SJCRH30 (cell line): ENCODE measurements around the gene BLOC1S3. TPM values are rescaled to one million over a fixed set of nuclear protein-coding genes. Genes with fewer than 3 reads are reported as not detected.
A peak's percentile ranks its signal among the peaks of the same experiment; 100 is the strongest.

Source experiments
- DNase-seq, 2 experiments: peaks; one replicate each; pipeline ENCODE4 v3.0.0-alpha.2; 2015 to 2020
- H3K27ac ChIP-seq: fragments of 250-450 bp; sonication (Bioruptor Pico); 2 replicates; pipeline ENCODE4 v1.5.1; 2020; ENCODE audit warnings: mild to moderate bottlenecking, moderate library complexity
- H3K27me3 ChIP-seq: fragments of 250-450 bp; sonication (Bioruptor Pico); 2 replicates; pipeline ENCODE4 v1.5.1; 2020; ENCODE audit warnings: mild to moderate bottlenecking, moderate library complexity
- H3K36me3 ChIP-seq: fragments of 250-450 bp; sonication (Bioruptor Pico); 2 replicates; pipeline ENCODE4 v1.5.1; 2020; ENCODE audit warnings: mild to moderate bottlenecking, moderate library complexity
- H3K4me1 ChIP-seq: fragments of 250-450 bp; sonication (Bioruptor Pico); 2 replicates; pipeline ENCODE4 v1.5.1; 2020; ENCODE audit warnings: mild to moderate bottlenecking, moderate library complexity
- H3K4me3 ChIP-seq: fragments of 250-450 bp; sonication (Bioruptor Pico); 2 replicates; pipeline ENCODE4 v1.5.1; 2020; ENCODE audit warnings: mild to moderate bottlenecking, moderate library complexity
- H3K9me3 ChIP-seq: fragments of 250-450 bp; sonication (Bioruptor Pico); replicated peaks from 2 replicates; pipeline ENCODE4 v1.5.1; 2020; ENCODE audit warnings: mild to moderate bottlenecking, moderate library complexity
- total RNA-seq: library from RNA; depleted of rRNA; stranded (reverse); fragments of >200 nt; shearing (Covaris generic); gene quantifications from 2 replicates; pipeline ENCODE4 v1.2.3, GENCODE V29; 2014; rRNA removed

BLOC1S3 gene, protein sequence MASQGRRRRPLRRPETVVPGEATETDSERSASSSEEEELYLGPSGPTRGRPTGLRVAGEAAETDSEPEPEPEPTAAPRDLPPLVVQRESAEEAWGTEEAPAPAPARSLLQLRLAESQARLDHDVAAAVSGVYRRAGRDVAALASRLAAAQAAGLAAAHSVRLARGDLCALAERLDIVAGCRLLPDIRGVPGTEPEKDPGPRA
- 2.1 and 2.6 TPM in 2 replicates for total RNA-seq

DNA sequence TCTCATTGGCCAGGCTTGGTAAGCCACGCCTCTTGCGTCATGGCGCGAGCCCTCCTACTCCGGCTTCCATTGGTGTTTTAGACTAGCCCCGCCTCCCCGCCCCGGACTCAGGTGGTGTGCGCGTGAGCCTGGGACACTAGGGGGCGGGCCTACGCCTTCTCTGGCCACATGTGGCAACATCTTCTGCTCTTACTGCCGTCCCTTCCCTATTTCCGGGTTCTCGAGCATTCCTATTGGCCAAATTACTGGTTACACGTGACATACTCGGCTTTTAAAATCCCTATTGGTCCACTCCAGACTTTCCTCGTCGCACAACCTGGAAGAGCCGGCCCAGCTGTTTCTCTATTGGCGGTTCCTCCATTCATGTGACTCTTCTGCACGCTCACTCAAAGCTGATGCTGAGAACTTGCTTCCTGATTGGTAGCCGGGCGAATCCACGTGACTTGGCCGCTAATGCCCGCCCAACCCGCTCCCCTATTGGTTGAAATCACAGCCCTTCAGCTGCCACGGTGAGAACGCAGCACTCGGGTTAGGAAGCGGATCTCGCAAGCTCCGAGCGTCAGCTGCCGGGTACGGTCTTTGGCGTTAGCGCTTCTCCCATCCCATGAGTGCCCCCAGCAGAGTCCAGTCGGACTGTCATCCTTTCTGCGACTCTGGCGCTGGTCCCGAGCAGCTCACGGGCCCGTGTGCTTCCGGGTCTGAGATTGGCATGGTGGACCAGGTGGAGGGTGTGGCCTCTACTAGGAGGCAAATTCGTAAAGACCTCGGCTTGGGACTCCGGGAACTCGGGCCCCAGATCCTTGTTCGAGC lies at the start of gene BLOC1S3:
TSS of gene BLOC1S3 (plus strand) at position 523 of the 810 bp plus-strand sequence. CDS start 513 bp downstream, outside the sequence.
- peak within 1 kb of the TSS; percentile 77 for H3K4me3 ChIP-seq

DNA sequence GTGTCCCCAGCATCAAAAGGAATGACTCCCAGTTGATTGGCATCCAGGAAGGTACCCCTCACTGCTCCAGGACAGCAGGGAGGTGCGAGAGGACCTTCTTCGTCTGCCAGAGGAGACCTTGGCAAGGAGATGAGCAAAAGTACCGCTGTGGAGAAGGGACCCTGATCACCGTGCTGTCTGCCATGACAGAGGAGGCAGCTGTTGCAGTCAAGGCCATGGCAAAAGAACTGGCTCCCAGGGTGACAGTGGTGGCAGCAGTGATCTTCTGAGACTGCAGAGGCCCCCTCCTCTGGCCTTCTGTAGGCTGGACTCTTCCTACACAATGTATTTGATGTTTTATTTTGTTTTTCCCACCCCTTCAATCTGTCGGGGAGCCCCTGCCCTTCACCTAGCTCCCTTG lies 49.8 kb upstream of the BLOC1S3 start:
- no peaks in the 10 kb centered on the region for H3K27me3 ChIP-seq
- no peaks in the 10 kb centered on the region for H3K9me3 ChIP-seq
- peaks cover 2% of the 10 kb centered on the region for H3K4me1 ChIP-seq
- no peak overlapping the region for H3K27ac ChIP-seq
- H3K36me3 ChIP-seq: no peaks in the 10 kb centered on the region
- DNase-seq: no peak
- H3K4me3 ChIP-seq: no peak overlapping the region

More for the DNA sequence above, at the start of gene BLOC1S3:
- DNase-seq: peak; percentile 100
- peak within 1 kb of the TSS; percentile 37 for H3K27ac ChIP-seq
- no peaks in the 10 kb centered on the region for H3K27me3 ChIP-seq
- no peaks in the 10 kb centered on the region for H3K9me3 ChIP-seq
- H3K4me1 ChIP-seq: no peaks in the 10 kb centered on the region
- no peaks in the 10 kb centered on the region for H3K36me3 ChIP-seq

DNA sequence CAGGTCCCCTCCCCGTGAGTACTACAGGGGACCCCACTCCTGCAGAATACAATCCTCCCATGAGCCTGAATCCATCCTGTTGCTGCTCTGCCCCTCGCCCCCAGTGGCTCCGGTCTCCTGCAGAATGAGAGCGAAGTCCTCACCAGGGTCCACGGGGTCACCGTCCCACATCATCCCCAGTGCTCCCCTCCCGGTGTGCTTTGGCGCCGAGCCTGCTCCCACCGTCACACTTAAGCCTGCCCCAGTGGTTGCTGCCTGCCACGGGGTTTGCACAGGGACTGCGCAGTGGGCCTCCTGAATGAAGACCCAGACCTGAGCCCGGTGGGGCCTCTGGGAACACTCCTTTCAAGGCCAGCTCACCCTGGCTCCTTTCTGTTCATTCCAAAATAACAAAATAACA lies 48.3 kb upstream of the BLOC1S3 start:
- Histone ChIP-seq H3K4me3 (no peak overlapping the region), H3K27ac (no peak overlapping the region), H3K4me1 (no peaks in the 10 kb centered on the region), H3K36me3 (no peaks in the 10 kb centered on the region), H3K27me3 (no peaks in the 10 kb centered on the region), H3K9me3 (no peaks in the 10 kb centered on the region)
- DNase-seq: no peak

DNA sequence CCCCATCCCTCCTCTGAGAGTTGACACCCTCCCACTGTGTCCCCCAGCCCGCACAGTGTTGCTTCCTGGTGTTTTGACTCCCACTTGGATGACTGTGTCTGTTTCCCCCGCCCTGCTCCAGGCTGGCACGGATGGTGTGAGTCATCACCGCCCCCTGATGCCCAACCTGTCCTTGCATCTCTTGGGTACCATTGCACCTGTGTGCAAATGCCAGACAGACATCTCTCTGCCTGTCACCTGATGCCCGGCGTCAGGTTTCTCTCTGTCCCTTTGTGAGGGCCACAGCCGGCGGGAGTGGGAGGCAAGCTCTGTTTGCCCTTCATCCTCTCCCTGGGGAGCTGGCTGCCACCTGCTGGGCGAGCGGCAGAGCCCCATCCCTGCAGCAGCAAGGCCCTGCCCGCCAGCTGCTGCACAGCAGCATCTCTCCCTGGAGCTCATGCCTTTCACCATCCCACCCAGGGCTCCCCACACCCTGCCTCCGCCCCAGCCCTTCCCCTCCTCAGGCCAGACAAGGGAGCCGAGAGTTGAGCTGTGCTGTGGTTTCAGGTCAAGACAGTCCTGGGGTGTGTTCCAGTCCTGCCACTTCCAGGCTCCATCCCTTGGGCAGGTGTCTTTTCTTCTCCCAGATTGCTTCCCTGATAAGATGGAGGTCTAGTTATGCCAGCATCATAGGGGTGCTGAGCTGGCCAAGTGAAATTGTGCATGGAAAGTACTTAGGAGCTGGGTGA lies 47.5 kb upstream of the BLOC1S3 start:
- no peak overlapping the region for H3K27ac ChIP-seq
- H3K27me3 ChIP-seq: no peaks in the 10 kb centered on the region
- peaks cover 3% of the 10 kb centered on the region for H3K4me1 ChIP-seq
- no peaks in the 10 kb centered on the region for H3K36me3 ChIP-seq
- no peak overlapping the region for H3K4me3 ChIP-seq
- H3K9me3 ChIP-seq: no peaks in the 10 kb centered on the region
- peak; percentile 56 for DNase-seq

DNA sequence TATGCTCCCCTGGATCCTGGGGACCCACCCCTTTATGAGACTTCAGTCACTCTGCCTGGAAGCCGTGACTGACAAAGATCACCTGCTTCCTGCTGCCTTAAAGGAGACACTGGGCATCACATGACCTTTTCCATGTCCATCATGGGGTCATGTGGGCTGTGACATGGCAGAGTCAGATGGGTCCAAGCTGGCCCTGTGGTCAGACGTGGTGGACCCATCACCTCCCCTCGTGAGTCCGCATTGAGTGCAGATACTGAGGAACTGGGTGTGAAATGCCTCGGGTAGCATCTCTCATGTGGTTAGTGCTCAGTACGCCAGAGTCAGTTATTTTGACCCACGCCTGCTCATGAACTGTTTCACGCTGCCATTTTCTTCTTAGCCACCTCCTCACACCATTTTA lies 44.9 kb upstream of the BLOC1S3 start:
- no peaks in the 10 kb centered on the region for H3K36me3 ChIP-seq
- H3K4me3 ChIP-seq: no peak overlapping the region
- no peaks in the 10 kb centered on the region for H3K9me3 ChIP-seq
- H3K27ac ChIP-seq: no peak overlapping the region
- DNase-seq: no peak
- H3K4me1 ChIP-seq: peaks cover 20% of the 10 kb centered on the region
- no peaks in the 10 kb centered on the region for H3K27me3 ChIP-seq

DNA sequence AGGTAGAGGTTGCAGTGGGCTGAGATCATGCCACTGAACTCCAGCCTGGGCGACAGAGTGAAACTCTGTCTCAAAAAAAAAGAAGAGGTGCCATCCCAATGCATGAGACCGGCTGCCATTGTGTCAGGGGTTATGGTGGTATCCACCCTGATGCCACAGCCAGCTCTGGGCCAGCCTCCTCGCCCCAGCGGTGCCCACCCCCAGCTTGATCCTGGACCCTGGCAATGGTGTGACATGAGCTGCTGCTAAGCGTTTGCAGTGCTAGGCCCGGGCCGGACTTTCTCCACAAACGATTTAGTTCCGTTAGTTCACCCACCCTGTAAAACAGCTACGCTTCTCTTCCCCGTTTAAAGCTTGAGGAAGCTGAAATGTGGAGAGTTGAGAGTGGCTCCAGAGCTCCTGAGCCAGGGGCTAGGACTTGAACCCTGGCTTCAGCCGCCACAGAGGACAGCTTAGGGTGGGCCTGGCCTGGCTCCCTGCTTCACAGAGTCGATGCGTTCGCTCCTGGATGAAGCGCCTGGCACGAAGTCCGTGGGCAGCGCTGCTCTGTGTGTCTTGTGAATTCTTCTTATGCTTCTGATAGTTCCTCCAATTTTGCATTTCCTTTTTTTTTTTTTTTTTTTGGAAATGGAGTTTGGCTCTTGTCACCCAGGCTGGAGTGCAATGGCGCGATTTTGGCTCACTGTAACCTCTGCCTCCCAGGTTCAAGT lies 43.3 kb upstream of the BLOC1S3 start:
- Histone ChIP-seq H3K4me3 (no peak overlapping the region), H3K4me1 (peaks cover 20% of the 10 kb centered on the region), H3K9me3 (no peaks in the 10 kb centered on the region), H3K27me3 (no peaks in the 10 kb centered on the region), H3K27ac (no peak overlapping the region), H3K36me3 (no peaks in the 10 kb centered on the region)
- no peak for DNase-seq

DNA sequence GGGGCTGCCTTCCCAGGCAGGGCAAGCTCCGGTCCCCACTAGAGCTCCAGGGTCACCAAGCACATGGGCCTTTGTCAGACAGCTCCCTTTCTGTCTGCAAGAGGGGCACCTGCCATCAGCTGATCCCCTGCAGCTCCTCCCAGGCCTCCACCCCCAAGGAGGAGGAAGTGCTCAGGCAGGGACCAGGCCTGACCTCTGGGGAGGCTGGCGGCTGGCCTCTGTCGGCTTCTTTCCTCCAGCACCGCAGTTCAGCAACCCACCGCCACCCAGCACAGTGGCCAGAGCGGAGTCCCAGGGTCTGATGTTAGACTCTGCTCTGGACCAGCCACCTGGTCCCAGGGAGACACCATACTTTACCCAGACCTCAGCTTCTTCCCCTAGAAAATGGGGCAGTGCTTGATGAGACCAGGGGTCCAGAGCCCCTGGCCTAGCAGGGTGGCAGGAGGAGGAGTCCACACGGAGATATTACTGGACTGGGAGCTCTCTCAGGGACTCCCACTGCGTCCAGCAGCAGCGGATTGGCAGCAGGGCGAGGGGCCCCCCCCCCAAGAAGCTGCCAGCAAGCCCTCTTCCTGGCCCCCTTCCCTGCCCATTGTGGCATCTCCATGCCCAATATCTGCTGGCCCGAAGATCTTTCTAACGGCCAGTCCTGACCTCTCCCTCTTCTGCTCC lies 41.9 kb upstream of the BLOC1S3 start:
- peak; percentile 45 to 52 for DNase-seq
- H3K9me3 ChIP-seq: no peaks in the 10 kb centered on the region
- peaks cover 20% of the 10 kb centered on the region for H3K4me1 ChIP-seq
- H3K4me3 ChIP-seq: peak overlapping the region; percentile 4
- H3K36me3 ChIP-seq: no peaks in the 10 kb centered on the region
- H3K27me3 ChIP-seq: no peaks in the 10 kb centered on the region
- peak overlapping the region; percentile 56 for H3K27ac ChIP-seq

DNA sequence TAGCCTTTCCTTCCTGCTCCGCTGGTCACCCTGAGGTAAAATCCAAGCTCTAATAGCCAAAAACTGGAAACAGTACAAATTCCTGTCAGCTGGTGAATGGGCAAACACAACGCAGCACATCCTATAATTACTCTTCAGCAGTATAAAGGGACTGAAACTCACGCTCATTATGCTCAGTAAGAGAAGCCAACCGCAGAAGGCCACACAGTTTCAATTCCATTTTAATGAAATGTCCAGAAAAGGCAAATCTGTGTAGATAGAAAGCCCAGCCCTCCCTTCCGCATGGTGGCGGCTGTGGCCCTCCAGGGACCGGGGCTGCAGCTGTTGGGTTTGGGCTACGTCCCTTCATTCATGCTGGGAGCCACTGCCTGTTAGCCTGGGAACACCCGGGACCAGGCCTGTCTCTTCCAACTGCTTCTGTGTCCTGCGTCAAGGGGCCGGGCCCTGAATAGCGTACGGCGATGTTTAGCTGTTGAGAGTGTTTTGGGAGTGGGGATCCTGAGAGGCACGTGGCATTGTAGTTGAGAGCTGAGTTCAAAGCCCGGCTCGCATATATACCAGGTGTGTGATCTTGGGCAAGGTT lies 41.3 kb upstream of the BLOC1S3 start:
- peaks cover 20% of the 10 kb centered on the region for H3K4me1 ChIP-seq
- no peaks in the 10 kb centered on the region for H3K36me3 ChIP-seq
- H3K27me3 ChIP-seq: no peaks in the 10 kb centered on the region
- DNase-seq: peak; percentile 91 to 94
- no peaks in the 10 kb centered on the region for H3K9me3 ChIP-seq
- H3K4me3 ChIP-seq: peak overlapping the region; percentile 4
- H3K27ac ChIP-seq: peak overlapping the region; percentile 56

DNA sequence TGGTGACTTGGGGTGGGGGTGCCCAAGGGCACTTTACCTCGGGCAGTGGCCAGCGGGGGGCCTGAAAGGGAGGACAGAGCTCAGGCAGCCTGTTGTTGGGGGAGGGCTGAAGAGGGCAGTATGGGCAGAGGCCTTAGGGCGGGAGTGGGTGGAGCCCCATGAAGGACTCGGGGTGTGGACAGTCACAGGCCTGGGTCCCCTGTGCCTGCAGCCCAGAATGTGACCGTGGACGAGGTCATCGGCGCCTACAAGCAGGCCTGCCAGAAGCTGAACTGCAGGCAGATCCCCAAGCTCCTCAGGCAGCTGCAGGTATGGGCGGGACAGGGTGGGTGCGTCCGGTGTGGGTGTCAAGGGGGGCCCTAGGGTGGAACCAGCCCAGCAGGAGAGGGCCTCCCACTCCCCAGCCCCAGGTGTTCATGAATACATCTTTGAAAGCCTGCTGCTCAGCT lies 40.3 kb upstream of the BLOC1S3 start:
- Histone ChIP-seq H3K9me3 (no peaks in the 10 kb centered on the region), H3K4me1 (peaks cover 20% of the 10 kb centered on the region), H3K4me3 (no peak overlapping the region), H3K27me3 (no peaks in the 10 kb centered on the region), H3K36me3 (no peaks in the 10 kb centered on the region), H3K27ac (peak overlapping the region; percentile 56)
- DNase-seq: no peak

DNA sequence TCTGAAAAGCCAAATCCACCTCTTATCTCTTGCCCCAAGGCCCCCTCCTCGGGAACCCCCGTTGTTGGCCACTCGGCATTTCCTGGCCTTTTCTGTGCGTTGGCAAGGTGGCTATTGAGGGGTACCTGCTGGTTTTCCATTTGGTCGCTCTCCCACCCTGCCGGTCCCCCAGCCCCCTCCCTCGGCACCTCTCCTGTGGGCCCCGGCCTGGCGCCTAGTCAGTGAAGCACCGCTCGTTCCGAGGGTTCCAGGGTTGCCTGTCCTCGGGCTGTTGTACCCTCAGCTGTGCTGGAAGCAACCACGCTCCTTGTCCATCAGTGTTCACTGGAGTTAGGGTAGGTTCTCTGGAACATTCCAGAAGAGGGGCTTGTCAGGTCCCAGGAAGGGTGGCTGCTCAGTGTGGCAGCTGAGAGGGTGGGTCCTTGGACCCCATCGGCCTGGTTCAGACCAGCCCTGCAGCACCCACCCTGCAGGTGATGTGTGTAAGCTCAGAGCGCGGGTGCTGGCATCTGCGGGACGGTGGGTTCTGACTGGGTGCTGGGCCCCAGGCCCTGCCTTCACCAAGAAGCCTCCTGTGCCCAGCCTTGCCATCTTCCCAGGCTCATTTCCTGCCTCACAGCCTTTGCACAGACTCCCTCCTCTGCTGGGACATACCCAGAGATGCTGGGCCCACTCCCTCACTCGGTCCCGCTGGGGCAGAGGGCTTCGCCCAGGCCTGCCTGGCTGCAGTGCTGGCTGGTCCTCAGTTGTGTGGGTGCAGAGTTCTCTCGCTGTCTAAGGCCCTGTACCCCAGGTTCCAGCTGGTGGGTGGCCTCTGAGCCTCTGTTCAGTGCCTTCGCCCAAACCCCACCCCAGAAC lies 39.1 kb upstream of the BLOC1S3 start:
- no peaks in the 10 kb centered on the region for H3K36me3 ChIP-seq
- no peak for DNase-seq
- peaks cover 20% of the 10 kb centered on the region for H3K4me1 ChIP-seq
- H3K9me3 ChIP-seq: no peaks in the 10 kb centered on the region
- no peaks in the 10 kb centered on the region for H3K27me3 ChIP-seq
- no peak overlapping the region for H3K27ac ChIP-seq
- no peak overlapping the region for H3K4me3 ChIP-seq

DNA sequence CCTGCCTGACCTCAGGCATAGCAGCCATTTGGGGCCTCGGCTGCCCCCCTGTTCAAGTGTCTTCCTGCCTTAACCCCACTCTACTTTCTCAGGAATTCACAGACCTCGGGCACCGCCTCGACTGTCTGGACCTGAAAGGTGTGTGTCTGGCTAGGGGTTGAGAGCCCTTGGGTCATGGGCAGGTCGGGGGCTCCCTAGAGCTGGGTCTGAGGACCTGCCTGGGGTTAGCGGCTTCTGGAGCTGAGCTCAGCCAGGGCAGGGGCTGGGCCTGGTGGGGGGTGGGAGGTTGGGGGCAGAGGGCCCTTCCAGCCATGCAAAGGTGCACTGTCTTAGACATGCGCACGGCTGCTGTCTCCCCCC lies 38.5 kb upstream of the BLOC1S3 start:
- Histone ChIP-seq H3K4me3 (no peak overlapping the region), H3K36me3 (no peaks in the 10 kb centered on the region), H3K9me3 (no peaks in the 10 kb centered on the region), H3K27me3 (no peaks in the 10 kb centered on the region), H3K27ac (no peak overlapping the region), H3K4me1 (peaks cover 20% of the 10 kb centered on the region)
- DNase-seq: no peak

DNA sequence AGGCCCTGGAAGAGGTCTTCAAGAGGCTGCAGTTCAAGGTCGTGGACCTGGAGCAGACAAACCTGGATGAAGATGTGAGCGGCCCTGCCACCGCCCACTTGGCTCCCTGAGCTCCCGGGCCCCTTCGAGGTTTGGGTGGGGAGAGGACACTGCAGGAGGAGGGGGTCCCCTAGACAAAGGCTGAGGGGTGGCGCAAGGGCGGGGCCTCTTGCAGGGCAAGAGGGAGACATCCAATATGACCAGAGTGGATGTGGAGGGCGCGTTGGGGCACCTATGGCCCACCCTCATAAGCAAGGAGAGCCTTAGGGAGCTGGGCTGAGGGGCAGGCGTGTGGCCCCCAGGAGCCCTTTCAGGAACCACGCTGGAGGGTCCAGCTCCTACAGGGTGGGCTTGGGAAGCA lies 38.1 kb upstream of the BLOC1S3 start:
- peaks cover 20% of the 10 kb centered on the region for H3K4me1 ChIP-seq
- H3K36me3 ChIP-seq: no peaks in the 10 kb centered on the region
- H3K4me3 ChIP-seq: no peak overlapping the region
- no peaks in the 10 kb centered on the region for H3K27me3 ChIP-seq
- no peak overlapping the region for H3K27ac ChIP-seq
- no peaks in the 10 kb centered on the region for H3K9me3 ChIP-seq
- DNase-seq: no peak

DNA sequence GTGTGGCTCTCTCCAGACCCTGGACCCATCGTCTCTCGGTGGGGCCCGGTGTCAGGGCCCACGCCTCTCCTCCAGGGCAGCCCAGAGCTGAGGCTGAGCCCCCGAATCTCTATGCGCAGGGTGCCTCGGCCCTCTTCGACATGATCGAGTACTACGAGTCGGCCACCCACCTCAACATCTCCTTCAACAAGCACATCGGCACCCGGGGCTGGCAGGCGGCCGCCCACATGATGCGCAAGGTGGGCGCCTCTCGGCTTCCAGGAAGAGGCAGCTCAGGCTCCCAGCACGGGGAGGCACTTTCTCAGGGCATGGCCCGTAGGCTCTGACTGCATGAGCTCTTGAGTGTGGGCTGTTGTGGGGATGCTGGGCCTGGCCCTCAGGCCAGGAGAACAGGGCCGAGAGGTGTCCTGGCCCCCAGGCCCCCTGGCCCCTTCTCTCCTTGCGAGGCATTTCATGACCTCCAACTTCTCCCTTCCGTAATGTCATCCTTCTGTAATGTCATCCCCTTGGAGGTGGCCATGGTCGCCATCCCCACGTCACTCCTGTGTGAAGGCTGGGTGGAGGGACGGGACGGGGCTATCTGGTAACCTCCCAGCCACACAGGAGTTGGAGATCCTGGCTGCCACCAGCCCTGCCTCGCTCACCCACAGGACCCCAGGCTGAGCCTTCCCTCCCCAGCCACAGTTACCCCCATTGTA lies 37.2 kb upstream of the BLOC1S3 start:
- no peaks in the 10 kb centered on the region for H3K9me3 ChIP-seq
- no peaks in the 10 kb centered on the region for H3K27me3 ChIP-seq
- no peak for DNase-seq
- H3K4me3 ChIP-seq: no peak overlapping the region
- no peak overlapping the region for H3K27ac ChIP-seq
- H3K4me1 ChIP-seq: peaks cover 14% of the 10 kb centered on the region
- H3K36me3 ChIP-seq: no peaks in the 10 kb centered on the region
